Astrocyte (in vitro differentiated cells and primary cell): ENCODE measurements around the gene NFAT5. TPM values are rescaled to one million over a fixed set of nuclear protein-coding genes. Genes with fewer than 3 reads are reported as not detected.
"Not testable (repeated sequence)": the region's sequence is repeated elsewhere in the genome, so short reads cannot be mapped to it uniquely, and the experiment has no call there.

ENCODE experiments used
- DNase-seq: peaks from one replicate; pipeline ENCODE4 v3.0.0-alpha.2; 2010; ENCODE audit warnings: low read depth
- FAIRE-seq: peaks from 2 replicates; lab custom pipeline; 2011; peaks lifted over from hg19 to GRCh38; lab: Jason Lieb, UNC
- H2AFZ ChIP-seq: 2 replicates; pipeline ENCODE4 v1.6.0; 2012; ENCODE audit warnings: low read depth, low read length, inconsistent platforms
- H3K27ac ChIP-seq: 2 replicates; pipeline ENCODE4 v1.5.1; 2011; ENCODE audit warnings: low read depth, low read length, inconsistent platforms
- H3K27me3 ChIP-seq: 2 replicates; pipeline ENCODE4 v1.6.0; 2011; ENCODE audit warnings: low read length, inconsistent platforms; ENCODE audit not compliant: insufficient read depth
- H3K36me3 ChIP-seq: 2 replicates; pipeline ENCODE4 v1.5.1; 2011; ENCODE audit warnings: low read length, inconsistent platforms; ENCODE audit not compliant: insufficient read depth
- H3K4me1 ChIP-seq: 2 replicates; pipeline ENCODE4 v1.5.1; 2011; ENCODE audit warnings: low read length, inconsistent platforms; ENCODE audit not compliant: insufficient read depth
- H3K4me2 ChIP-seq: 2 replicates; pipeline ENCODE4 v1.6.0; 2012; ENCODE audit warnings: low read length, inconsistent platforms
- H3K4me3 ChIP-seq: 2 replicates; pipeline ENCODE4 v1.5.1; 2011; ENCODE audit warnings: low read depth, mild to moderate bottlenecking, low read length, inconsistent platforms; ENCODE audit not compliant: insufficient read depth
- H3K79me2 ChIP-seq: 2 replicates; pipeline ENCODE4 v1.6.0; 2012; ENCODE audit warnings: mild to moderate bottlenecking, low read length, inconsistent platforms; ENCODE audit not compliant: insufficient read depth
- H3K9ac ChIP-seq: 2 replicates; pipeline ENCODE4 v1.6.0; 2012; ENCODE audit warnings: mild to moderate bottlenecking, low read length, inconsistent platforms
- H3K9me3 ChIP-seq: 2 replicates; pipeline ENCODE4 v1.5.1; 2012; ENCODE audit warnings: low read depth, mild to moderate bottlenecking, low read length, inconsistent platforms; ENCODE audit not compliant: insufficient read depth
- H4K20me1 ChIP-seq: 2 replicates; pipeline ENCODE4 v1.6.0; 2012; ENCODE audit warnings: low read length, inconsistent platforms; ENCODE audit not compliant: insufficient read depth
- H3K27ac Mint-ChIP-seq: one replicate; pipeline ENCODE4 v1.8.0; 2021; ENCODE audit warnings: mild to moderate bottlenecking, mixed read lengths; ENCODE audit not compliant: unreplicated experiment
- H3K27me3 Mint-ChIP-seq: one replicate; pipeline ENCODE4 v1.8.0; 2021; ENCODE audit warnings: low read depth, mixed read lengths; ENCODE audit not compliant: unreplicated experiment
- H3K36me3 Mint-ChIP-seq: one replicate; pipeline ENCODE4 v1.8.0; 2021; ENCODE audit warnings: low read depth, mixed read lengths; ENCODE audit not compliant: unreplicated experiment
- H3K4me1 Mint-ChIP-seq: one replicate; pipeline ENCODE4 v1.8.0; 2021; ENCODE audit warnings: low read depth, mixed read lengths; ENCODE audit not compliant: unreplicated experiment
- H3K4me3 Mint-ChIP-seq: one replicate; pipeline ENCODE4 v1.8.0; 2021; ENCODE audit warnings: mild to moderate bottlenecking, moderate library complexity, mixed read lengths; ENCODE audit not compliant: unreplicated experiment
- H3K9me3 Mint-ChIP-seq: one replicate; pipeline ENCODE4 v1.8.0; 2021; ENCODE audit warnings: mild to moderate bottlenecking, mixed read lengths; ENCODE audit not compliant: unreplicated experiment
- EZH2 ChIP-seq: IDR thresholded peaks from 2 replicates; pipeline ENCODE4 v1.6.1; 2012; ENCODE audit warnings: mild to moderate bottlenecking, low read length, inconsistent platforms; ENCODE audit not compliant: insufficient read depth
- total RNA-seq: library from RNA; stranded (reverse); gene quantifications from 2 replicates; pipeline ENCODE4 v1.2.1, GENCODE V29; 2021
- TF ChIP-seq, protein P1 (sequence below): IDR thresholded peaks from 2 replicates; pipeline ENCODE4 v1.5.1; 2011; ENCODE audit warnings: low read depth, mild to moderate bottlenecking, inconsistent platforms, low read length, moderate library complexity; ENCODE audit not compliant: insufficient read depth

The NFAT5 gene
- total RNA-seq, 1 donor from 2014 or later: 96.2 TPM

DNA sequence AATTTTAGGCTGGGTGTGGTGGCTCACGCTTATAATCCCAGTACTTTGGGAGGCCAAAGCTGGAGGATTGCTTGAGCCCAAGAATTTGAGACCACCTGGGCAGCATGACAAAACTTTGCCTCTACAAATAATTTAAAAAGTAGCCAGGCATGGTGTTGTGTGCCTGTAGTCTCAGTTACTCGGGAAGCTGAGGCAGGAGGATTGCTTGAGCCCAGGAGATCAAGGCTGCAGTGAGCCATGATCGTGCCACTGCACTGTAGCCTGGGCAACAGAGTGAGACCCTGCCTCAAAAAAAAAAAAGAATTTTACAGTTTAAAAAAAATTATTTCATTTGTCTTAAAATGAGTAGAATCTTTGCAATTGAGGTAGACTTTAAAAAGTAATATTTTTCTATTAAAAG lies 78.2 kb downstream of the NFAT5 start:
- H4K20me1 ChIP-seq, DNase-seq, H3K9ac ChIP-seq, H2AFZ ChIP-seq, H3K27me3 ChIP-seq, H3K4me3 Mint-ChIP-seq, H3K27me3 Mint-ChIP-seq, H3K4me2 ChIP-seq, H3K36me3 Mint-ChIP-seq, H3K27ac Mint-ChIP-seq, H3K4me1 Mint-ChIP-seq, H3K9me3 ChIP-seq, H3K9me3 Mint-ChIP-seq, FAIRE-seq, H3K27ac ChIP-seq, H3K4me3 ChIP-seq, H3K4me1 ChIP-seq: not testable (repeated sequence)
- peaks cover 38% of the 10 kb centered on the region for H3K79me2 ChIP-seq
- H3K36me3 ChIP-seq: peaks cover 19% of the 10 kb centered on the region

DNA sequence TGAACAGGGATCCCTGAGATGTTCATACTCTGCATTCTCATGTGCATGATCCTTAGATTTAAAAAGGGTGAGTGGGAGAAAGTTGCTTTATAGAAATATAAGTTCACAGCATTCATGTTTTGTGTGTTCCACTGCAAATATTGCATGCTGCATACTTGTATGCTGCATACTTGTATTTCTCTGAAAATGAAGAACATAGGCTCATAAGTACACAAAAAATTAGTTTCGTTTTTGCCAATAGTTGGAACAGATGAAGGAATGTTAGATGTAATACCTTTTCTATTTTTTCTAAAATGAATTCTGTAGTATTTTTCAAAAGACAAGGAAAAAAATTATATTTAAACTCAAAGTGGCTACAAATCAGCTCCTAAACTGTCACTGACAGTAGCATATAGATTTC lies 79.0 kb downstream of the NFAT5 start:
- Histone ChIP-seq H3K4me3 (no peak overlapping the region), H3K9me3 (no peaks in the 10 kb centered on the region), H3K27ac (no peak overlapping the region), H2AFZ (no peak overlapping the region), H3K27me3 (no peaks in the 10 kb centered on the region), H3K79me2 (peaks cover 37% of the 10 kb centered on the region), H3K4me2 (no peak overlapping the region), H3K36me3 (peaks cover 19% of the 10 kb centered on the region), H3K9ac (no peak overlapping the region), H3K4me1 (no peaks in the 10 kb centered on the region), H4K20me1 (peaks cover 10% of the 10 kb centered on the region)
- H3K4me1 Mint-ChIP-seq: no peaks in the 10 kb centered on the region
- TF ChIP-seq, protein P1, sequence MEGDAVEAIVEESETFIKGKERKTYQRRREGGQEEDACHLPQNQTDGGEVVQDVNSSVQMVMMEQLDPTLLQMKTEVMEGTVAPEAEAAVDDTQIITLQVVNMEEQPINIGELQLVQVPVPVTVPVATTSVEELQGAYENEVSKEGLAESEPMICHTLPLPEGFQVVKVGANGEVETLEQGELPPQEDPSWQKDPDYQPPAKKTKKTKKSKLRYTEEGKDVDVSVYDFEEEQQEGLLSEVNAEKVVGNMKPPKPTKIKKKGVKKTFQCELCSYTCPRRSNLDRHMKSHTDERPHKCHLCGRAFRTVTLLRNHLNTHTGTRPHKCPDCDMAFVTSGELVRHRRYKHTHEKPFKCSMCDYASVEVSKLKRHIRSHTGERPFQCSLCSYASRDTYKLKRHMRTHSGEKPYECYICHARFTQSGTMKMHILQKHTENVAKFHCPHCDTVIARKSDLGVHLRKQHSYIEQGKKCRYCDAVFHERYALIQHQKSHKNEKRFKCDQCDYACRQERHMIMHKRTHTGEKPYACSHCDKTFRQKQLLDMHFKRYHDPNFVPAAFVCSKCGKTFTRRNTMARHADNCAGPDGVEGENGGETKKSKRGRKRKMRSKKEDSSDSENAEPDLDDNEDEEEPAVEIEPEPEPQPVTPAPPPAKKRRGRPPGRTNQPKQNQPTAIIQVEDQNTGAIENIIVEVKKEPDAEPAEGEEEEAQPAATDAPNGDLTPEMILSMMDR: no peak
- TF ChIP-seq EZH2: no peak
- no peaks in the 10 kb centered on the region for H3K27me3 Mint-ChIP-seq
- peaks cover 11% of the 10 kb centered on the region for H3K36me3 Mint-ChIP-seq
- no peak overlapping the region for H3K4me3 Mint-ChIP-seq
- H3K9me3 Mint-ChIP-seq: no peaks in the 10 kb centered on the region
- FAIRE-seq (no peak), DNase-seq (no peak)
- no peak overlapping the region for H3K27ac Mint-ChIP-seq

DNA sequence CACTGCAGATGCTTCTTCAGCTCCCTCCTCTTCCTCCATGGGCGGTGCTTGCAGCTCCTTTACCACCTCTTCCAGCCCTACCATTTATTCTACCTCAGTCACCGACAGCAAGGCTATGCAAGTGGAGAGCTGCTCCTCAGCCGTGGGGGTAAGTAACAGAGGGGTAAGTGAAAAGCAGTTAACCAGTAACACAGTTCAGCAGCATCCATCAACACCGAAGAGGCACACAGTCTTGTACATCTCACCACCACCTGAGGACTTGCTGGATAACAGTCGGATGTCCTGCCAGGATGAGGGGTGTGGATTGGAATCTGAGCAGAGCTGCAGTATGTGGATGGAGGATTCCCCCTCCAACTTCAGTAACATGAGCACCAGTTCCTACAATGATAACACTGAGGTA lies 81.3 kb downstream of the NFAT5 start:
- Histone ChIP-seq H3K79me2 (peaks cover 32% of the 10 kb centered on the region), H3K4me3 (no peak overlapping the region), H3K4me2 (no peak overlapping the region), H4K20me1 (peaks cover 7% of the 10 kb centered on the region), H3K4me1 (no peaks in the 10 kb centered on the region), H3K27me3 (no peaks in the 10 kb centered on the region), H3K9me3 (no peaks in the 10 kb centered on the region), H3K36me3 (peaks cover 30% of the 10 kb centered on the region), H2AFZ (no peak overlapping the region), H3K27ac (no peak overlapping the region), H3K9ac (no peak overlapping the region)
- no peak overlapping the region for H3K27ac Mint-ChIP-seq
- no peaks in the 10 kb centered on the region for H3K4me1 Mint-ChIP-seq
- DNase-seq: no peak
- H3K36me3 Mint-ChIP-seq: peaks cover 12% of the 10 kb centered on the region
- H3K4me3 Mint-ChIP-seq: no peak overlapping the region
- TF ChIP-seq EZH2: no peak
- H3K9me3 Mint-ChIP-seq: no peaks in the 10 kb centered on the region
- no peaks in the 10 kb centered on the region for H3K27me3 Mint-ChIP-seq
- FAIRE-seq: no peak

DNA sequence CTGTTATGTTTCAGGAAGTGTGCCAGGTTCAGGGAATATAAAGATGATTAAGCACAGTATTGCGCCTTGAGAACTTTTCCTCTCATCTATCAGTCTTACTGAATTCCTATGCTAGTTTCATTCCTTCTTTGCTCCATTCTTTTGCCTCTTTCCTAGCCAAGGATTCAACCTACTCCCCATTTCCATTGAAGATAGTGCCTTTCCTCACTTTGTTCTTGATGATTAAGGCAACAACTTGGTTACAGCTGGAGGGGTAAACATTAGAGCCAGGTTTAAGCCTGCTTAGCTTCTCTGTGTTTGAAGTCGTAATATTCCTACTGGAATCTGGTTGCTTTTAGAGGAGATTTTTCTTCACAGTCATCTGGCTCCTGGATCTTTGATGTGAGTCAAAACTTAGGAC lies 85.5 kb downstream of the NFAT5 start:
- Histone ChIP-seq H3K27me3 (no peaks in the 10 kb centered on the region), H3K4me2 (no peak overlapping the region), H3K4me1 (no peaks in the 10 kb centered on the region), H3K36me3 (peaks cover 59% of the 10 kb centered on the region), H3K79me2 (peaks cover 12% of the 10 kb centered on the region), H2AFZ (no peak overlapping the region), H3K9ac (no peak overlapping the region), H3K4me3 (no peak overlapping the region), H3K9me3 (no peaks in the 10 kb centered on the region), H4K20me1 (peaks cover 8% of the 10 kb centered on the region), H3K27ac (no peak overlapping the region)
- no peak overlapping the region for H3K27ac Mint-ChIP-seq
- no peak overlapping the region for H3K4me3 Mint-ChIP-seq
- no peaks in the 10 kb centered on the region for H3K27me3 Mint-ChIP-seq
- TF ChIP-seq, protein P1: no peak
- no peak for TF ChIP-seq EZH2
- peaks cover 12% of the 10 kb centered on the region for H3K36me3 Mint-ChIP-seq
- no peaks in the 10 kb centered on the region for H3K4me1 Mint-ChIP-seq
- no peaks in the 10 kb centered on the region for H3K9me3 Mint-ChIP-seq
- DNase-seq (no peak), FAIRE-seq (no peak)
